Ishikawa (cell line): ENCODE measurements around the gene RNF8.

ENCODE experiments used
- CEBPB ChIP-seq: IDR thresholded peaks from 2 replicates; pipeline ENCODE4 v1.6.1; 2012
- CREB1 ChIP-seq: IDR thresholded peaks from 2 replicates; pipeline ENCODE4 v1.6.1; 2012; ENCODE audit warnings: low read depth
- EGR1 ChIP-seq: IDR thresholded peaks from 2 replicates; pipeline ENCODE4 v1.6.1; 2012
- EP300 ChIP-seq: IDR thresholded peaks from 2 replicates; pipeline ENCODE4 v1.6.1; 2012; ENCODE audit warnings: borderline replicate concordance
- FOXM1 ChIP-seq: IDR thresholded peaks from 2 replicates; pipeline ENCODE4 v1.6.1; 2012; ENCODE audit warnings: low read depth, borderline replicate concordance
- MAX ChIP-seq: IDR thresholded peaks from 2 replicates; pipeline ENCODE4 v1.6.1; 2012
- NFIC ChIP-seq: IDR thresholded peaks from 2 replicates; pipeline ENCODE4 v1.6.1; 2012
- RAD21 ChIP-seq: IDR thresholded peaks from 2 replicates; pipeline ENCODE4 v1.6.1; 2012; ENCODE audit warnings: low read depth
- TAF1 ChIP-seq: IDR thresholded peaks from 2 replicates; pipeline ENCODE4 v1.6.1; 2012; ENCODE audit warnings: low read depth, mild to moderate bottlenecking
- TCF12 ChIP-seq: IDR thresholded peaks from 2 replicates; pipeline ENCODE4 v1.6.1; 2012; ENCODE audit warnings: low read depth
- TEAD4 ChIP-seq: IDR thresholded peaks from 2 replicates; pipeline ENCODE4 v1.6.1; 2012
- YY1 ChIP-seq: IDR thresholded peaks from 2 replicates; pipeline ENCODE4 v1.6.1; 2012; ENCODE audit warnings: low read depth
- ZBTB7A ChIP-seq: IDR thresholded peaks from 2 replicates; pipeline ENCODE4 v1.6.1; 2012; ENCODE audit warnings: low read depth
- TF ChIP-seq, protein P1 (sequence below): IDR thresholded peaks from 2 replicates; pipeline ENCODE4 v1.6.1; 2012
- TF ChIP-seq, protein P2 (sequence below): IDR thresholded peaks from 2 replicates; pipeline ENCODE4 v1.6.1; 2012; ENCODE audit warnings: low read depth, mild to moderate bottlenecking

RNF8 gene

DNA sequence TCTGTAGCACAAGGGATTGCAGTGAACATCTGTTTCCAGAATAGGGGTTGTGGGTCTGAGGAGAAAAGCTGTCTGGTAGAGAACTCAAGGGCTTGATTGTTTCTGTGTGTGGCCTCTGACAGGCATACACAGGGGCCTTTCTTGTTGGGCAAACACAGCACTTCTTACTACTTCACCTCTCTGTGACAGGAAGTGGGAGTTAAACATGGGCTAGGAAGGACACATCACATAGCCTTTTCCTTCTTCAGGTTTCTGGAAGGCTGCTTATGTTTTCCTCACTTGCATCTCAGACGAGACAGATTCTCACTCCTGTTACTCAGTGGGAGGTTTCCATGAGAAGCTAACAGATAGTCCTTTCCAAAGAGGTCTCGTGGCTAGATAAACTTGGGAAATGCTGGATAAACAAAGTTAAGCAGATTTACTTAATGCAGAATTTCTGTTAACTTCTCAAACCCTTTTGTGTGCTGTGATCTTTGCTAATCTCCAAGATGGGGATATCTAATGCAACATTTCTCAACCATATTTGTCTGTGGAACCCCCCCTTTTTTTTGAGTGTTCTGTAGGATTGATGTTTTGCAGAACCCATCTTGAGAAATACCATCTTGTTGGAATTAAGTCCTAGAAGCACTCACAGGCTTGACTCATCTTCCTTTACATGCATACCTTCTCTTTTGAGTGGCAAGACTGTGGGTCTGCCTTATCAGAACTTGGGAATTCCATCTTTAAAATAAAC is 41.9 kb upstream of the RNF8 start:
- no peak for TF ChIP-seq EP300
- no peak for TF ChIP-seq CEBPB
- no peak for TF ChIP-seq YY1
- no peak for TF ChIP-seq EGR1
- TF ChIP-seq, protein P1, sequence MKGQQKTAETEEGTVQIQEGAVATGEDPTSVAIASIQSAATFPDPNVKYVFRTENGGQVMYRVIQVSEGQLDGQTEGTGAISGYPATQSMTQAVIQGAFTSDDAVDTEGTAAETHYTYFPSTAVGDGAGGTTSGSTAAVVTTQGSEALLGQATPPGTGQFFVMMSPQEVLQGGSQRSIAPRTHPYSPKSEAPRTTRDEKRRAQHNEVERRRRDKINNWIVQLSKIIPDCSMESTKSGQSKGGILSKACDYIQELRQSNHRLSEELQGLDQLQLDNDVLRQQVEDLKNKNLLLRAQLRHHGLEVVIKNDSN = no peak

GRCh38 chr6:37313723-37314486 is 39.9 kb upstream of the RNF8 start:
- TF ChIP-seq TAF1 = no peak
- TF ChIP-seq ZBTB7A = no peak
- TF ChIP-seq EGR1 = no peak
- TF ChIP-seq YY1 = no peak
- no peak for TF ChIP-seq CREB1
- no peak for TF ChIP-seq MAX
- TF ChIP-seq TEAD4 = no peak
- TF ChIP-seq RAD21 = no peak
- TF ChIP-seq TCF12 = no peak
- TF ChIP-seq, protein P2, sequence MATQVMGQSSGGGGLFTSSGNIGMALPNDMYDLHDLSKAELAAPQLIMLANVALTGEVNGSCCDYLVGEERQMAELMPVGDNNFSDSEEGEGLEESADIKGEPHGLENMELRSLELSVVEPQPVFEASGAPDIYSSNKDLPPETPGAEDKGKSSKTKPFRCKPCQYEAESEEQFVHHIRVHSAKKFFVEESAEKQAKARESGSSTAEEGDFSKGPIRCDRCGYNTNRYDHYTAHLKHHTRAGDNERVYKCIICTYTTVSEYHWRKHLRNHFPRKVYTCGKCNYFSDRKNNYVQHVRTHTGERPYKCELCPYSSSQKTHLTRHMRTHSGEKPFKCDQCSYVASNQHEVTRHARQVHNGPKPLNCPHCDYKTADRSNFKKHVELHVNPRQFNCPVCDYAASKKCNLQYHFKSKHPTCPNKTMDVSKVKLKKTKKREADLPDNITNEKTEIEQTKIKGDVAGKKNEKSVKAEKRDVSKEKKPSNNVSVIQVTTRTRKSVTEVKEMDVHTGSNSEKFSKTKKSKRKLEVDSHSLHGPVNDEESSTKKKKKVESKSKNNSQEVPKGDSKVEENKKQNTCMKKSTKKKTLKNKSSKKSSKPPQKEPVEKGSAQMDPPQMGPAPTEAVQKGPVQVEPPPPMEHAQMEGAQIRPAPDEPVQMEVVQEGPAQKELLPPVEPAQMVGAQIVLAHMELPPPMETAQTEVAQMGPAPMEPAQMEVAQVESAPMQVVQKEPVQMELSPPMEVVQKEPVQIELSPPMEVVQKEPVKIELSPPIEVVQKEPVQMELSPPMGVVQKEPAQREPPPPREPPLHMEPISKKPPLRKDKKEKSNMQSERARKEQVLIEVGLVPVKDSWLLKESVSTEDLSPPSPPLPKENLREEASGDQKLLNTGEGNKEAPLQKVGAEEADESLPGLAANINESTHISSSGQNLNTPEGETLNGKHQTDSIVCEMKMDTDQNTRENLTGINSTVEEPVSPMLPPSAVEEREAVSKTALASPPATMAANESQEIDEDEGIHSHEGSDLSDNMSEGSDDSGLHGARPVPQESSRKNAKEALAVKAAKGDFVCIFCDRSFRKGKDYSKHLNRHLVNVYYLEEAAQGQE = no peak
- TF ChIP-seq NFIC = no peak
- TF ChIP-seq, protein P1 = no peak
- no peak for TF ChIP-seq FOXM1
- TF ChIP-seq EP300 = no peak
- TF ChIP-seq CEBPB = no peak

DNA sequence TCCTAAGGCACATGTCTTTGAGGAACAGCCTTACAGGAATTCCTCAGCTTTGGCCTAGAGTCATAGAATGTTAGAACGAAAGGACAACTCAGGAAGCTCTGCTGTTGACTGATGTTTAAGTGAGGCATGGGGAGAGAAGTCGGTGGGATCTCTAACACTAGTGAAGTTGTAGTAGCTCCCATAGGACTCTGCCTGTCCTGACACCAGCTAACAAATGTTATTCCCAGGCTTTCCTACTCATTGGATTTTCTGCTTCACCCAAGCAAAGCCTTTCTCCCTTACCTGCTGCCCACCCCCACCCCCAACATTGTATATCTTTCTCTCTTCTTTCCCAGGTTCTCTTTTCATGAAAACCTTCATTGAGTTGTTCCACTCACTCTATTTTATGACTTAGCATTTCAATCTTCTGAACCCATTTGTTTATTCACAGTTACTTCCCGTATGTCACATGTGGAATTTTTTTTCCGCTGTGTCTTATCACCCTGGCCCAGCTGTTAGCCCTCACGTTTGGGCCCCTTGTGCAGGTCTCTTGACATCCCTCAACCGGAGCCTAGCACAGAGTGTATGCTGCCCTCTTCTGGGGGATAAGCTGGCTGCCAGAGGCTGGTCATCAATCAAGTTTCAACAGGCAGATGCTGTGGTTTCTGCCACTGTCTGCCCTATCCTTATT is 39.2 kb upstream of the RNF8 start:
- TF ChIP-seq RAD21 (peak; percentile 38; the same call in 1 of the 2 replicates), CREB1 (no peak), CEBPB (no peak)

DNA sequence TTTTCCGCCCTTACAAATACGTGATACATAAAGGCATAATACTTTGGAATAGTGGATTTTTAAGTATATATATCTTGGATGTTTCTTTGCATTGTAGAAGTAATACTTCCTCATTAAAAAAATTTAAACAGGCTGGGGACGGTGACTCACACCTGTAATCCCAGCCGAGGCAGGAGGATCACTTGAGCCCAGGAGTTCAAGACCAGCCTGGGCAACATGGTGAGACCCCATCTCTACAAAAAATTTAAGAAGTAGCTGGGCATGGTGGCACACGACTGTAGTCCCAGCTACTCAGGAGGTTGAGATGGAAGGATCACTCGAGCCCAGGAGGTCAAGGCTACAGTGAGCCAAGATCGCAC is 38.6 kb upstream of the RNF8 start:
- TF ChIP-seq FOXM1 (no peak), ZBTB7A (no peak), CEBPB (no peak), TAF1 (no peak), EP300 (no peak), TEAD4 (no peak), MAX (no peak), NFIC (no peak)
- TF ChIP-seq, protein P2 = no peak

DNA sequence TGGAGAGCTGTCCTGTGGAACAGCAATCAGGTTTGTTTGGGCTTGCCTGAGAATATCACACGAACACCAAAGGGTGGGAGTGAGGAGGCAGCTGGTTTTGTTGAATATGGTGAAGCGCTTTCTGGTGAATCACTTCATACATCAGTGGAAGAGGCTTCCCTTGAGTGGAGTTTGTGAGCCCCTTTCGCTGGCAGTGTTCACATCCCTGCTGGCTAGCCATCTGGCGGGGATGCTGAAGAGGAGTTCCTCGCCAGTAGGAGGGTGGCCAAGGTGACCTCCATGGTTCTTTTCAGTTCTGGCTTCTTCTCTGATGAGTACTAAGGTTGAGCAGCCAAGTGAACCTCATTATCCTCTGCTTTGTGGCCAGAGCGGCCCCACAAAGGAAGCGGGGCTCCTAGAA is 37.7 kb upstream of the RNF8 start:
- TF ChIP-seq, protein P1 = no peak
- TF ChIP-seq TEAD4 = no peak
- no peak for TF ChIP-seq NFIC
- no peak for TF ChIP-seq ZBTB7A
